NT2/D1 (cell line): ENCODE results near the gene FTL.

Experiments
- SUZ12 ChIP-seq: IDR thresholded peaks from 2 replicates; pipeline ENCODE4 v1.6.1; 2011; ENCODE audit not compliant: insufficient read length, insufficient read depth; ENCODE audit errors: extremely low read depth
- YY1 ChIP-seq: IDR thresholded peaks from 2 replicates; pipeline ENCODE4 v1.6.1; 2011; ENCODE audit not compliant: insufficient read length, insufficient read depth
- ZNF274 ChIP-seq: IDR thresholded peaks from 2 replicates; pipeline ENCODE4 v1.6.1; 2011; ENCODE audit warnings: mild to moderate bottlenecking, low read depth, low read length

GRCh38 chr19:48994035-48994386 lies 28.9 kb downstream of the FTL start:
- TF ChIP-seq SUZ12 (no peak), ZNF274 (no peak), YY1 (no peak)
